ENCODE results near the gene AHSG. TPM values are rescaled to one million over a fixed set of nuclear protein-coding genes. Genes with fewer than 3 reads are reported as not detected.

Gene AHSG
- total and polyA plus RNA-seq, 2 donors (not counting 1 experiment from before 2014, with no cell fraction given): not detected

DNA sequence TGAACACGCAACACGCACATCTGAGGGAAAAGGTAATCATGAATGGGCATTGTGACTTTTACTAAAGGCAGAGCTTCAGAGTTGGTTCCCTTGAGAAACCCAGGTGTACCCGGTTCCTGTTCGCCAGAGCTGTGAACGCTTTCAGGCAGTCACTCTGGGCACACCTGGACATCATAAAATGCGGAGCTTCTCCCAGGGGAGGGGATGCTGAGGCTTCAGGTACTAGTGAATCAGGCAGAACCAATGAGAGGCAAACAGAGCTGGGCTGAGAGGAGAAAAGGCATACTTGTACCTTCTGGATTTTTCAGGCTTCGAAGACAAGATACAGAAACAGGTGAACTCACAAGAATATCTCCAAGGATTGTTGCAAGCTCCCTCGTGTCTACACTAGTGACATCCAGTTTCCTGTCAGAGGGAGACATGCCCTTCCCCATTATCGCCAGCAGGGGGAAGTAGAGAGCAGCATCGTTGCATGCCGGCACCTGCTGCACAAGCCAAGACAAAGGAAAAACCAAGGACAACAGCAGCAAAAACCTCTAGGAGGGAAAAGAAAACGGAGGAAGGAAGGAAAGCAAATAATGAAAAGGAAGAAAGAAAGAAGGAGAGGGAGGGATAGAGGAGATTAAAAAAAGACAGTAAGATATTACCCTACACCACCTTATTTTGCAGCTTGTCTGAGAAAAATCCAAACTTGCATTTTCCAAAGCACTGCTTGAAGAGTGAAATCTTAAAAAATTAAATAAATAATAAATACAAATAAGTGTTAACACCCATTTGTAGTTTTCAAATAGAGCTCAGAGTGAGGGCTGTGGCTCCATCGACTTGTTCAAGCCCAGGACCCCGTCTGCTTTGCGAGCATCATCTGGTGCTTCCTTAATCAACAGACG is 2.0 kb downstream of the AHSG start:
- Histone ChIP-seq H3K9me3 (ENCODE audit: control extremely low read depth in 1 of 3, control insufficient read depth in 2 of 3, insufficient read depth in 1 of 3, low read length in 2 of 3) (no peaks in the 10 kb centered on the region), H3K36me3 (replicated peaks in 1 of 2; ENCODE audit: control extremely low read depth in 1 of 2, control insufficient read depth in 1 of 2, extremely low read depth in 1 of 2, insufficient read depth in 2 of 2, low read length in 1 of 2) (no peaks in the 10 kb centered on the region), H3K9ac (ENCODE audit: low read length) (peak overlapping the region; percentile 37), H2AFZ (ENCODE audit: insufficient read depth, low read depth, low read length, poor library complexity, severe bottlenecking) (peak overlapping the region; percentile 11), H4K20me1 (ENCODE audit: control insufficient read depth, insufficient read depth, low read length, poor library complexity, severe bottlenecking) (no peaks in the 10 kb centered on the region), H3K27ac (ENCODE audit: low read length in 2 of 2) (no peak overlapping the region), H3K4me3 (ENCODE audit: control extremely low read depth in 1 of 5, extremely low read depth in 1 of 5, insufficient read depth in 1 of 5, low read depth in 2 of 5, low read length in 4 of 5) (peak overlapping the region in 1 of 5 experiments; percentile 31), H3K27me3 (replicated peaks in 1 of 4; ENCODE audit: control extremely low read depth in 1 of 4, control insufficient read depth in 3 of 4, insufficient read depth in 4 of 4, low read length in 3 of 4) (peaks cover 0 to 36% (median 9%) of the 10 kb centered on the region in 4 experiments), H3K79me2 (ENCODE audit: control insufficient read depth, insufficient read depth, low read length) (no peaks in the 10 kb centered on the region), H3K4me1 (ENCODE audit: control insufficient read depth in 2 of 2, insufficient read depth in 2 of 2, low read length in 2 of 2) (peaks cover 19% of the 10 kb centered on the region in 2 donors), H3K4me2 (replicated peaks; ENCODE audit: low read depth, low read length, poor library complexity, severe bottlenecking) (peak overlapping the region; percentile 58)
- Mint-ChIP-seq H3K4me3 (no peak overlapping the region), H3K9me3 (ENCODE audit: insufficient read depth) (no peaks in the 10 kb centered on the region), H3K4me1 (peaks cover 13% of the 10 kb centered on the region), H3K27ac (no peak overlapping the region), H3K27me3 (peaks cover 51% of the 10 kb centered on the region)
- WGBS (ENCODE audit: insufficient coverage): 34% methylated on average over 12 of the region's 16 CpGs
- CTCF ChIA-PET: interaction anchor here (0.6 to 11.3 kb wide), 56 partner anchors 8 to 679 kb away, joined by 3 to 237 read pairs (median 4); partner anchors contain the start of genes CRYGS, EIF4A2 and HRG
- peak; percentile 74 for ATAC-seq (ENCODE audit: low read depth)
- POLR2A ChIA-PET: interaction anchor here (0.8 to 3.0 kb wide), 2 partner anchors 168 to 240 kb away, joined by 3 to 21 read pairs; partner anchors contain the start of gene EIF4A2
- intact Hi-C loops (cut with micrococcal nuclease): loop anchor here (1.0 to 5.0 kb wide), 5 partner anchors 44 to 552 kb away; partner anchors contain the start of genes DNAJB11 and RFC4
- peak; percentile 85 for DNase-seq
- TF ChIP-seq, protein P1, sequence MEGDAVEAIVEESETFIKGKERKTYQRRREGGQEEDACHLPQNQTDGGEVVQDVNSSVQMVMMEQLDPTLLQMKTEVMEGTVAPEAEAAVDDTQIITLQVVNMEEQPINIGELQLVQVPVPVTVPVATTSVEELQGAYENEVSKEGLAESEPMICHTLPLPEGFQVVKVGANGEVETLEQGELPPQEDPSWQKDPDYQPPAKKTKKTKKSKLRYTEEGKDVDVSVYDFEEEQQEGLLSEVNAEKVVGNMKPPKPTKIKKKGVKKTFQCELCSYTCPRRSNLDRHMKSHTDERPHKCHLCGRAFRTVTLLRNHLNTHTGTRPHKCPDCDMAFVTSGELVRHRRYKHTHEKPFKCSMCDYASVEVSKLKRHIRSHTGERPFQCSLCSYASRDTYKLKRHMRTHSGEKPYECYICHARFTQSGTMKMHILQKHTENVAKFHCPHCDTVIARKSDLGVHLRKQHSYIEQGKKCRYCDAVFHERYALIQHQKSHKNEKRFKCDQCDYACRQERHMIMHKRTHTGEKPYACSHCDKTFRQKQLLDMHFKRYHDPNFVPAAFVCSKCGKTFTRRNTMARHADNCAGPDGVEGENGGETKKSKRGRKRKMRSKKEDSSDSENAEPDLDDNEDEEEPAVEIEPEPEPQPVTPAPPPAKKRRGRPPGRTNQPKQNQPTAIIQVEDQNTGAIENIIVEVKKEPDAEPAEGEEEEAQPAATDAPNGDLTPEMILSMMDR (IDR thresholded peaks at IDR 0.05): peak; percentile 99
- no peak for TF ChIP-seq EZH2 (IDR thresholded peaks at IDR 0.05; ENCODE audit: borderline replicate concordance, insufficient read depth, low read depth, low read length, poor library complexity, severe bottlenecking)

All from B cell (primary cell).